ENCODE measurements around the gene RIC8B. TPM values are rescaled to one million over a fixed set of nuclear protein-coding genes. Genes with fewer than 3 reads are reported as not detected.

Gene RIC8B
- total RNA-seq, 1 experiment from 2014 or later: 29.0 TPM

DNA sequence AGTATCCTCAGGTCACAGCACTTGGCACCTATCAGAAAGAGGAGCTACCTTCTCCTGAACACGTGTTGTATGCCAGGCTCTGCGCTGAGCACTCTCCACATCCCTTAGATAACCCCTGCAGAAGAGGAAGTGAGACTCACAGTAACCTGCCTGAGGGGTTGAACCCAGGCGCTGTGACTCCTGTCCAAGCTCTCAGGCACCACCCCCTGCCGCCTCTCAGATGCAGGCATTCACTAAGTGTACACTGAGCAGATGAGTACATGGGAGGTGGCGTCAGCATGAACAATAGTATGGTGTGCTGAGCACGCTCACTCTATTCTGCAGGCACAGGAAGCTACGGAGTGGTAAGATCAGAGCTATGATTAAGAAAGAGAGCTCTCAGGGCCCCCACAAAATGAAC lies 21.0 kb upstream of the RIC8B start:
- Mint-ChIP-seq H3K4me3 (no peak overlapping the region), H3K27me3 (ENCODE audit: low read depth) (no peaks in the 10 kb centered on the region; the same call in 1 of the 2 replicates), H3K27ac (no peak overlapping the region), H3K9me3 (no peaks in the 10 kb centered on the region; a peak in 1 of 5 replicates), H3K4me1 (peaks cover 12 to 15% of the 10 kb centered on the region in 2 experiments; a peak in 3 of 4 replicates), H3K36me3 (ENCODE audit: insufficient read depth in 1 of 3, low read depth in 3 of 3) (no peaks in the 10 kb centered on the region)
- Histone ChIP-seq H3K79me1 (ENCODE audit: insufficient read depth, low read depth, low read length, poor library complexity, severe bottlenecking) (no peaks in the 10 kb centered on the region), H3T11ph (ENCODE audit: low read length) (no peak overlapping the region), H3K14ac (ENCODE audit: insufficient read depth, low read length) (no peak overlapping the region), H3K23ac (ENCODE audit: insufficient read length, low read depth, low read length) (no peak overlapping the region), H2BK20ac (ENCODE audit: low read depth, low read length, poor library complexity, severe bottlenecking) (no peak overlapping the region), H2AFZ (ENCODE audit: low read length) (no peak overlapping the region), H4K20me1 (ENCODE audit: control insufficient read depth, insufficient read depth, insufficient read length) (no peaks in the 10 kb centered on the region), H4K5ac (ENCODE audit: insufficient read length, low read depth, low read length) (no peak overlapping the region), H3K18ac (ENCODE audit: insufficient read length, low read depth, low read length) (no peak overlapping the region), H3K4me2 (ENCODE audit: insufficient read depth, insufficient read length, low read length) (no peak overlapping the region), H3K4ac (ENCODE audit: low read depth, low read length) (no peak overlapping the region), H3K27ac (ENCODE audit: insufficient read length, low read depth, low read length) (no peak overlapping the region), H2AK5ac (ENCODE audit: insufficient read length, low read length) (no peak overlapping the region), H3K23me2 (ENCODE audit: insufficient read length, low read depth, low read length, poor library complexity, severe bottlenecking) (no peaks in the 10 kb centered on the region), H3K56ac (ENCODE audit: insufficient read length, low read depth, low read length) (no peak overlapping the region), H3K79me2 (ENCODE audit: insufficient read depth, low read length) (no peaks in the 10 kb centered on the region), H3K9ac (ENCODE audit: extremely low read depth, insufficient read length, low read length) (no peak overlapping the region), H3K9me3 (ENCODE audit: control insufficient read depth, low read depth, low read length) (no peaks in the 10 kb centered on the region), H2BK12ac (ENCODE audit: insufficient read length, low read depth, low read length) (no peak overlapping the region), H3K27me3 (ENCODE audit: insufficient read depth, low read length) (no peaks in the 10 kb centered on the region), H2BK120ac (ENCODE audit: low read depth, low read length, poor library complexity, severe bottlenecking) (no peak overlapping the region), H2BK5ac (ENCODE audit: insufficient read length, low read length) (no peak overlapping the region), H4K8ac (replicated peaks; ENCODE audit: insufficient read length, low read depth, low read length) (no peak overlapping the region), H2BK15ac (ENCODE audit: low read depth, low read length) (no peak overlapping the region), H3K4me1 (ENCODE audit: insufficient read depth, low read length) (no peaks in the 10 kb centered on the region; the same call in 1 of the 2 replicates), H4K91ac (ENCODE audit: insufficient read length, low read depth, low read length) (no peak overlapping the region)
- WGBS (ENCODE audit: extremely low coverage, insufficient read length, low lambda C conversion rate): no CpG with 5 or more reads among the region's 7 CpGs
- TF ChIP-seq, protein P1, sequence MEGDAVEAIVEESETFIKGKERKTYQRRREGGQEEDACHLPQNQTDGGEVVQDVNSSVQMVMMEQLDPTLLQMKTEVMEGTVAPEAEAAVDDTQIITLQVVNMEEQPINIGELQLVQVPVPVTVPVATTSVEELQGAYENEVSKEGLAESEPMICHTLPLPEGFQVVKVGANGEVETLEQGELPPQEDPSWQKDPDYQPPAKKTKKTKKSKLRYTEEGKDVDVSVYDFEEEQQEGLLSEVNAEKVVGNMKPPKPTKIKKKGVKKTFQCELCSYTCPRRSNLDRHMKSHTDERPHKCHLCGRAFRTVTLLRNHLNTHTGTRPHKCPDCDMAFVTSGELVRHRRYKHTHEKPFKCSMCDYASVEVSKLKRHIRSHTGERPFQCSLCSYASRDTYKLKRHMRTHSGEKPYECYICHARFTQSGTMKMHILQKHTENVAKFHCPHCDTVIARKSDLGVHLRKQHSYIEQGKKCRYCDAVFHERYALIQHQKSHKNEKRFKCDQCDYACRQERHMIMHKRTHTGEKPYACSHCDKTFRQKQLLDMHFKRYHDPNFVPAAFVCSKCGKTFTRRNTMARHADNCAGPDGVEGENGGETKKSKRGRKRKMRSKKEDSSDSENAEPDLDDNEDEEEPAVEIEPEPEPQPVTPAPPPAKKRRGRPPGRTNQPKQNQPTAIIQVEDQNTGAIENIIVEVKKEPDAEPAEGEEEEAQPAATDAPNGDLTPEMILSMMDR (conservative IDR thresholded peaks at IDR 0.05): no peak
- no peak for DNase-seq

Measured in H9 (cell line).